ENCODE results near the gene IREB2. TPM values are rescaled to one million over a fixed set of nuclear protein-coding genes. Genes with fewer than 3 reads are reported as not detected.
A peak's percentile ranks its signal among the peaks of the same experiment; 100 is the strongest.
"Not testable (repeated sequence)": the region's sequence is repeated elsewhere in the genome, so short reads cannot be mapped to it uniquely, and the experiment has no call there.

IREB2 gene
- total RNA-seq, 1 donor from 2014 or later: 69.2 TPM

GRCh38 chr15:78507831-78508160 lies 69.8 kb downstream of the IREB2 start:
- Mint-ChIP-seq H3K4me1 (ENCODE audit: low read depth, unreplicated experiment) (peaks cover 5% of the 10 kb centered on the region), H3K27ac (ENCODE audit: unreplicated experiment) (peak overlapping the region; percentile 74), H3K4me3 (ENCODE audit: unreplicated experiment) (peak overlapping the region; percentile 88), H3K27me3 (ENCODE audit: low read depth, unreplicated experiment) (peaks cover 7% of the 10 kb centered on the region), H3K36me3 (ENCODE audit: low read depth, unreplicated experiment) (no peaks in the 10 kb centered on the region), H3K9me3 (ENCODE audit: unreplicated experiment) (no peaks in the 10 kb centered on the region)
- DNase-seq (ENCODE audit: low read depth) (no peak), FAIRE-seq (no peak)
- TF ChIP-seq EZH2 (IDR thresholded peaks at IDR 0.05; ENCODE audit: insufficient read depth, low read length): no peak
- TF ChIP-seq, protein P1, sequence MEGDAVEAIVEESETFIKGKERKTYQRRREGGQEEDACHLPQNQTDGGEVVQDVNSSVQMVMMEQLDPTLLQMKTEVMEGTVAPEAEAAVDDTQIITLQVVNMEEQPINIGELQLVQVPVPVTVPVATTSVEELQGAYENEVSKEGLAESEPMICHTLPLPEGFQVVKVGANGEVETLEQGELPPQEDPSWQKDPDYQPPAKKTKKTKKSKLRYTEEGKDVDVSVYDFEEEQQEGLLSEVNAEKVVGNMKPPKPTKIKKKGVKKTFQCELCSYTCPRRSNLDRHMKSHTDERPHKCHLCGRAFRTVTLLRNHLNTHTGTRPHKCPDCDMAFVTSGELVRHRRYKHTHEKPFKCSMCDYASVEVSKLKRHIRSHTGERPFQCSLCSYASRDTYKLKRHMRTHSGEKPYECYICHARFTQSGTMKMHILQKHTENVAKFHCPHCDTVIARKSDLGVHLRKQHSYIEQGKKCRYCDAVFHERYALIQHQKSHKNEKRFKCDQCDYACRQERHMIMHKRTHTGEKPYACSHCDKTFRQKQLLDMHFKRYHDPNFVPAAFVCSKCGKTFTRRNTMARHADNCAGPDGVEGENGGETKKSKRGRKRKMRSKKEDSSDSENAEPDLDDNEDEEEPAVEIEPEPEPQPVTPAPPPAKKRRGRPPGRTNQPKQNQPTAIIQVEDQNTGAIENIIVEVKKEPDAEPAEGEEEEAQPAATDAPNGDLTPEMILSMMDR (IDR thresholded peaks at IDR 0.05; ENCODE audit: insufficient read depth, low read depth, low read length): no peak
- Histone ChIP-seq H2AFZ (ENCODE audit: low read depth, low read length) (peak overlapping the region; percentile 95), H3K9me3 (ENCODE audit: insufficient read depth, low read depth, low read length) (no peaks in the 10 kb centered on the region), H3K27ac (ENCODE audit: low read depth, low read length) (peak overlapping the region; percentile 22), H3K9ac (ENCODE audit: low read length) (peak overlapping the region; percentile 81), H3K4me2 (ENCODE audit: low read length) (peak overlapping the region; percentile 99), H3K79me2 (ENCODE audit: insufficient read depth, low read length) (no peaks in the 10 kb centered on the region), H3K27me3 (ENCODE audit: insufficient read depth, low read length) (no peaks in the 10 kb centered on the region), H4K20me1 (ENCODE audit: insufficient read depth, low read length) (no peaks in the 10 kb centered on the region), H3K4me3 (ENCODE audit: insufficient read depth, low read depth, low read length) (peak overlapping the region; percentile 80), H3K4me1 (ENCODE audit: insufficient read depth, low read length) (peaks cover 4% of the 10 kb centered on the region), H3K36me3 (ENCODE audit: insufficient read depth, low read length) (no peaks in the 10 kb centered on the region)

DNA sequence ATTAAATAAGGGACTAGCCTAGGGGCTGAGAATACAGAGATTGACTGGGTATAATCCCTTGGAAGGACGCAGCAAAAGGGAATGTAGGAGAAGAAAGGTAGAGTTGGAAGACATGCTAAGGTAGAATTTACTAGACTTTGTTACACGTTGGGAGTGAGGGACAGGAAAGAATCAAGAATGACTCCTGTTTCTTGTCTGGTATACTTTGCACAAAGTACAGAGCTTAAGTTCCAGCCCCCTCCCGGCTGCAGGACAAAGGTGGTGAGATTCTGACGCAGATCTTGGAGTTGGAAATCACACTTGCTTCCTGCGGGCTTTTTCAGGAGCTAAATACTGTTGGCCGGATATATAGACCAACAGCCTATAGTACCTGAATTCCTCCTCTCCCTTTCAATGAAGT lies 70.3 kb downstream of the IREB2 start:
- H3K4me3 ChIP-seq (ENCODE audit: insufficient read depth, low read depth, low read length): peak overlapping the region; percentile 80
- FAIRE-seq (no peak), DNase-seq (ENCODE audit: low read depth) (no peak)
- H3K36me3 ChIP-seq (ENCODE audit: insufficient read depth, low read length): no peaks in the 10 kb centered on the region
- peak overlapping the region; percentile 95 for H2AFZ ChIP-seq (ENCODE audit: low read depth, low read length)
- H3K4me1 Mint-ChIP-seq (ENCODE audit: low read depth, unreplicated experiment): peaks cover 5% of the 10 kb centered on the region
- peak overlapping the region; percentile 99 for H3K4me2 ChIP-seq (ENCODE audit: low read length)
- no peaks in the 10 kb centered on the region for H3K27me3 ChIP-seq (ENCODE audit: insufficient read depth, low read length)
- peak overlapping the region; percentile 81 for H3K9ac ChIP-seq (ENCODE audit: low read length)
- H4K20me1 ChIP-seq (ENCODE audit: insufficient read depth, low read length): no peaks in the 10 kb centered on the region
- H3K27me3 Mint-ChIP-seq (ENCODE audit: low read depth, unreplicated experiment): peaks cover 7% of the 10 kb centered on the region
- H3K9me3 ChIP-seq (ENCODE audit: insufficient read depth, low read depth, low read length): no peaks in the 10 kb centered on the region
- no peak overlapping the region for H3K27ac ChIP-seq (ENCODE audit: low read depth, low read length)
- no peak overlapping the region for H3K27ac Mint-ChIP-seq (ENCODE audit: unreplicated experiment)
- H3K4me1 ChIP-seq (ENCODE audit: insufficient read depth, low read length): peaks cover 4% of the 10 kb centered on the region
- no peak for TF ChIP-seq EZH2 (IDR thresholded peaks at IDR 0.05; ENCODE audit: insufficient read depth, low read length)
- TF ChIP-seq, protein P1 (IDR thresholded peaks at IDR 0.05; ENCODE audit: insufficient read depth, low read depth, low read length): no peak
- peak overlapping the region; percentile 88 for H3K4me3 Mint-ChIP-seq (ENCODE audit: unreplicated experiment)
- H3K79me2 ChIP-seq (ENCODE audit: insufficient read depth, low read length): no peaks in the 10 kb centered on the region
- no peaks in the 10 kb centered on the region for H3K36me3 Mint-ChIP-seq (ENCODE audit: low read depth, unreplicated experiment)
- no peaks in the 10 kb centered on the region for H3K9me3 Mint-ChIP-seq (ENCODE audit: unreplicated experiment)

DNA sequence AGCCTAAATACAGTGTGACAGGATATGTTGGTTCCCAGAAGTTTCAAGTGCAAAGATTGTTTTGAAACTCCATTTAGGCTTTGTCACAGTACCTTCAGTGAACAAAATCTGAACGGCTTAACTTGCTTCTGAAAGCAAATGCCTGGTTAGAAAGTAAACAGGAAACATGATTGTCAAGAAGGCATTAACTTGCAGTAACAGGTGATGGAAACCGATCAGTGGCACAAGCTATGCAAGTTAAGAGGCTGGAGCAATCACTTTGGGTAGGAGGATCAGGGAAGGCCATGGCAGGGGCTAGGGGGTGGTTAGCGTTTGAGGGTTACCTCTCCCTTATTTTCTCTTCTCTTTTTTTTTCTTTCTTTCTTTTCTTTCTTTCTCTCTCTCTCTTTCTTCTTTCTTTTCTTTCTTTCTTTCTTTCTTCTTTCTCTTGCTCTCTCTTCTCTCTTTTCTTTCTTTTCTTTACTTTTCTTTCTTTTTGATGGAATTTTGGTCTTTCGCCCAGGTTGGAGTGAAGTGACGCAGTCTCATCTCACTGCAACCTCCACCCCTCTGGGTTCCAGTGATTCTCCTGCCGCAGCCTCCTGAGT lies 71.8 kb downstream of the IREB2 start:
- TF ChIP-seq, protein P1 (IDR thresholded peaks at IDR 0.05; ENCODE audit: insufficient read depth, low read depth, low read length): no peak
- no peak for TF ChIP-seq EZH2 (IDR thresholded peaks at IDR 0.05; ENCODE audit: insufficient read depth, low read length)
- Histone ChIP-seq H3K27ac (ENCODE audit: low read depth, low read length) (no peak overlapping the region), H2AFZ (ENCODE audit: low read depth, low read length) (no peak overlapping the region), H3K79me2 (ENCODE audit: insufficient read depth, low read length) (no peaks in the 10 kb centered on the region), H3K4me1 (ENCODE audit: insufficient read depth, low read length) (peaks cover 4% of the 10 kb centered on the region), H3K9ac (ENCODE audit: low read length) (no peak overlapping the region), H3K27me3 (ENCODE audit: insufficient read depth, low read length) (no peaks in the 10 kb centered on the region), H3K4me2 (ENCODE audit: low read length) (no peak overlapping the region), H3K4me3 (ENCODE audit: insufficient read depth, low read depth, low read length) (no peak overlapping the region), H3K36me3 (ENCODE audit: insufficient read depth, low read length) (no peaks in the 10 kb centered on the region), H4K20me1 (ENCODE audit: insufficient read depth, low read length) (no peaks in the 10 kb centered on the region), H3K9me3 (ENCODE audit: insufficient read depth, low read depth, low read length) (no peaks in the 10 kb centered on the region)
- Mint-ChIP-seq H3K27ac (ENCODE audit: unreplicated experiment) (no peak overlapping the region), H3K9me3 (ENCODE audit: unreplicated experiment) (no peaks in the 10 kb centered on the region), H3K4me3 (ENCODE audit: unreplicated experiment) (no peak overlapping the region), H3K4me1 (ENCODE audit: low read depth, unreplicated experiment) (peaks cover 5% of the 10 kb centered on the region), H3K27me3 (ENCODE audit: low read depth, unreplicated experiment) (peaks cover 7% of the 10 kb centered on the region), H3K36me3 (ENCODE audit: low read depth, unreplicated experiment) (no peaks in the 10 kb centered on the region)
- no peak for FAIRE-seq
- DNase-seq (ENCODE audit: low read depth): no peak

GRCh38 chr15:78520035-78520434 lies 82.0 kb downstream of the IREB2 start:
- H3K9me3 ChIP-seq (ENCODE audit: insufficient read depth, low read depth, low read length); H3K27ac Mint-ChIP-seq (ENCODE audit: unreplicated experiment); H3K4me3 ChIP-seq (ENCODE audit: insufficient read depth, low read depth, low read length); H3K79me2 ChIP-seq (ENCODE audit: insufficient read depth, low read length); H3K27me3 Mint-ChIP-seq (ENCODE audit: low read depth, unreplicated experiment); H3K4me1 Mint-ChIP-seq (ENCODE audit: low read depth, unreplicated experiment); H3K4me3 Mint-ChIP-seq (ENCODE audit: unreplicated experiment); H3K36me3 ChIP-seq (ENCODE audit: insufficient read depth, low read length); H3K9ac ChIP-seq (ENCODE audit: low read length); H3K27me3 ChIP-seq (ENCODE audit: insufficient read depth, low read length); H3K4me2 ChIP-seq (ENCODE audit: low read length); H3K36me3 Mint-ChIP-seq (ENCODE audit: low read depth, unreplicated experiment); FAIRE-seq; H4K20me1 ChIP-seq (ENCODE audit: insufficient read depth, low read length); H2AFZ ChIP-seq (ENCODE audit: low read depth, low read length); H3K27ac ChIP-seq (ENCODE audit: low read depth, low read length); H3K4me1 ChIP-seq (ENCODE audit: insufficient read depth, low read length); DNase-seq (ENCODE audit: low read depth): not testable (repeated sequence)
- peaks cover 14% of the 10 kb centered on the region for H3K9me3 Mint-ChIP-seq (ENCODE audit: unreplicated experiment)

Measured in astrocyte (in vitro differentiated cells and primary cell).